ENCODE data around the gene C10orf105.

The C10orf105 gene

DNA sequence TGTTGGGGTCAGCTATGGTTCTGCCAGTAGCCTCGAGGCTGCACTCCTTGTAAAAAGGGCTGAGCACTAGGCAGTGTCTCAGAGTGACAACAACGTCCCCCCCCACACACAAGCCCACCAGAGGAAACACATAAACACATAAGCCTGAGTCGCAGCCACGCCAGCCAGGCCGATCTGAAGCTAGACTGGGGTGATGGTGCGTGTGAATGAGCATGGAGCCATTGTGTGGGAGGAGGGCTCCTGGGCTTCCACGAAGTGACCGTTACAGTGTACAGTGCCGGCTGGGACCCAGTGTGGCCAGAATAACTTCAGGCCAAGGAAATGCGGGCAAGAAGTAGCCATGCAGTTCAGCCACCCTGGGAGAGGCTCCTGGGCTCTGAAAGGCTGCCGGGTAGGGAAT is 3.7 kb upstream of the C10orf105 start:
- TF ChIP-seq GATA2 (IDR thresholded peaks at IDR 0.05; ENCODE audit: low read depth, low read length): no peak
- no peak for TF ChIP-seq GATA3 (IDR thresholded peaks at IDR 0.05; ENCODE audit: low read depth, low read length)

DNA sequence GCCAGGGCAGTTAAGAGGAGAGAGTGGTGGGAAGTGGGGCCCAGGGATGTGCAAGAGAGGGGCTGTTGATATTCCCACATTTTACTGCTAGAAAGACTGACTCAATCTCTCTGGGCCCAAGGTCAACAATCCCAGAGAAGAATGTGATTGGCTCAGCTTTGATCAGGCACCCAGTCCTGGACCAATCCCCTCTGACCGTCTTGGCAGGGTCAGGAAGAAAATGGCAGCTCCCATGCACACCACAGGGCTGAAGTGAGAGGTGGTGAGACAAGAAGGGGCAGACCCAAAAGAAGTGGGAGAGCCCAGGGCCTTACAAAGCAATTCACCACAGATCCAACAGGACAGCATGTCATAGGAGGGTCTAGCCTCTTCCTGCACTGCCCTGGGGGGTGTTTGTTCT is 3.3 kb upstream of the C10orf105 start:
- TF ChIP-seq GATA3 (IDR thresholded peaks at IDR 0.05; ENCODE audit: low read depth, low read length) (no peak), GATA2 (IDR thresholded peaks at IDR 0.05; ENCODE audit: low read depth, low read length) (no peak)

- TF ChIP-seq GATA2 (IDR thresholded peaks at IDR 0.05; ENCODE audit: low read depth, low read length): no peak
- TF ChIP-seq GATA3 (IDR thresholded peaks at IDR 0.05; ENCODE audit: low read depth, low read length): no peak
These were observed 1.7 kb upstream of the C10orf105 start for GRCh38 chr10:71721313-71721712.

- TF ChIP-seq GATA3 (IDR thresholded peaks at IDR 0.05; ENCODE audit: low read depth, low read length) (no peak), GATA2 (IDR thresholded peaks at IDR 0.05; ENCODE audit: low read depth, low read length) (no peak)
These were observed 710 bp upstream of the C10orf105 start for GRCh38 chr10:71720288-71720687.

DNA sequence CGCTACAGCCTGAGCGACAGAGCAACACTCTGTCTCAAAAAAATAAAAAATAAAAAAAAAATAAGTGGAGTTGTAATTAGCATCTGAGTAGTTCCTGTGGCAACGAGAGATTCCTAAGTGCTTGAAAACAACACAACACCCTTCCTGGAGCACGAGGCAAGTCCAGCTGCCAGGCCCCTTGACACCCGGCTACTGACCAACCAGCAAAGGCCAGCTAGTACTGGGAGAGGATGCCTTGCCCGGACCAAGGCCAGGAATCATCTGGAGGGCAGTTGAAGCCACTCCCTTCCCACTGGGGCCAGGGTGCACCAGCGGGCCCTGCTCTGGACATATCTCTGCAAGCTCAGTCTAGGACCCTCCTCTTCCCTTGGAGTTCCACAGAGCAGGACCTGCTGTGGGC is 536 bp downstream of the C10orf105 start:
- no peak for TF ChIP-seq GATA3 (IDR thresholded peaks at IDR 0.05; ENCODE audit: low read depth, low read length)
- TF ChIP-seq GATA2 (IDR thresholded peaks at IDR 0.05; ENCODE audit: low read depth, low read length): no peak

DNA sequence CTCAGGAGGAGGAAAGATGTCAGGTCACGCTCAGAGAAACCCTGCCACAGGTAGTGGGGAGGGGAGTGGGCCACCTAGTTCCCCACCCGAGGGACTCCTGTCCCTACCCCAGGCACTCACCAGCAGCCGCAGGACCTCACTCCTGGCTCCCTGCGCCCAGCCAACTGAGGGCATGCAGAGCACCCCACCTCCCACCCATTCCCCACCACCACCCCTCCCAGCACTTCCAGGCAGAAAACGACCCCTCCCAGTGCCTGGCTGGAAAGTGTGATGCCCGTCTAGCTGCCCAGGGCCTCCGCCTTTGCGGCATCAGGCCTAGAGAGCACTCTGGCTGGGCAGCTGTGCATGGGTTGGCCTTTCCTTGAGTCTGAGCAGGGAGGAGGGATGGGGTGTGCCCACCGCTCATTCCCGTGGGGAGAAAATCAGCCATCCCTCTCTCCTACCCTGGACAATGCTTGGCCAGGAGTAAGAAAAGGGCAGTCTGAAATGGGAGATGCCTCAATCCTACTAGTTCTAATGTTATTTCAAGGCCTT is 1.3 kb downstream of the C10orf105 start:
- TF ChIP-seq GATA2 (IDR thresholded peaks at IDR 0.05; ENCODE audit: low read depth, low read length) (no peak), GATA3 (IDR thresholded peaks at IDR 0.05; ENCODE audit: low read depth, low read length) (no peak)

DNA sequence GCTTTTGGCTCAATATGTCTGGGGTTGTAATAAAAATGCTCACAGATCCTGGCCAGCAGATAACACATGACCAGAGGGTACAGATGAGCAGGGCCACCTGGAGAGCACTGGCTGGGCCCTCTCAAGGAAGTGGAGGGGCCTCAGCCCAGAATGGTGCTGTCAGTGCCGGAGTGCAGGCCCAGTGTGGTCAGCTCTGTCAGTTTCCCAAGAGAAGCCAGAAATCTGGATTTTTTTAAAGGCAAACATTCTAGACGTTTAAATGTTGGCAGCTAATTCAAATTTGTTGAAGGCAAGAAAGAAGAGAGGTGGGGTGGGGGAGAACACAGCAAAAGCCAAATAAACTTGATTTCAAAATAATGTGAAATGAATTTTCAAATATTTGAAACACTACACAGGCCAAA is 2.0 kb downstream of the C10orf105 start:
- TF ChIP-seq GATA2 (IDR thresholded peaks at IDR 0.05; ENCODE audit: low read depth, low read length): peak; percentile 78
- no peak for TF ChIP-seq GATA3 (IDR thresholded peaks at IDR 0.05; ENCODE audit: low read depth, low read length)

- TF ChIP-seq GATA3 (IDR thresholded peaks at IDR 0.05; ENCODE audit: low read depth, low read length) (no peak), GATA2 (IDR thresholded peaks at IDR 0.05; ENCODE audit: low read depth, low read length) (no peak)
These were observed 2.5 kb downstream of the C10orf105 start for GRCh38 chr10:71717056-71717455.

GRCh38 chr10:71716426-71716825 is 3.2 kb downstream of the C10orf105 start:
- TF ChIP-seq GATA2 (IDR thresholded peaks at IDR 0.05; ENCODE audit: low read depth, low read length) (no peak), GATA3 (IDR thresholded peaks at IDR 0.05; ENCODE audit: low read depth, low read length) (no peak)

DNA sequence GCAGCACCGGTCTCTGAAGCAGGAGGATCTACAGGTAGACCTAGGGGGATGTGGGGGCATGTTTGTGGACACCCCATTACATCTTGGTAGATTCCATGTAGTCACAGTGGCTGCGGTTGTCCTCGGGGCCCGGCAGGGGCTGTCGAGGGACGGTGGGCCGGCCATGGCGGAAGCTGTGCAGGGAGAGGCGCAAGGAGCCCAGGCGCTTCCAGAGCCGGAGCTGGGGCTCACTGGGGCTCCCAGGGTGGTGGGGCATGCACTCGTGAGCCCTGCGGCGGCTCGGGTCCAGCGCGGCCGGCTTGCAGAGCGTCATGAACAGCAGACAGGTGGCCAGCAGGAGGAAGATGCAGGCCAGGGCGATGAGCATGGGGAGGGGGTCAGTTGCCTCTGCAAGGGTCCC is 3.7 kb downstream of the C10orf105 start:
- no peak for TF ChIP-seq GATA3 (IDR thresholded peaks at IDR 0.05; ENCODE audit: low read depth, low read length)
- TF ChIP-seq GATA2 (IDR thresholded peaks at IDR 0.05; ENCODE audit: low read depth, low read length): no peak

DNA sequence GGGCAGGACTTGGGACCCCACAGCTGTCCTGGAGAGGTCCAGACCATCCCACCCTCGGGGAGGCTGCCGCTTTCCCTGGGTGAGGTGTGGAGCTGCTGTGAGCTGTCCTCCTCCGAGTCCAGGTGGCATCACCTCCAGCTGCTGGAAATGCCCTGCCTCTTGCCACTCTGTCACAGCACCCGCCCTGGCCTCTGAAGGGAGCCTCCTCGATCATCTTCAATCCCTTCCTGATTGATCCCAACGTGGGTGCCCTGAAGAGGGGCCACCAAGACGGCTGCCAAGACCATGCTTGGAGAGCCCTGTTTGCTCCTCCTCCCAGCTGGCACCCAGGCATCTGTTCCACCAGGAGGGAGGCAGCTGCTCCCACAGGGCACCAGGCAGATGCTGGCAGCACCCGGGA is 4.6 kb downstream of the C10orf105 start:
- no peak for TF ChIP-seq GATA3 (IDR thresholded peaks at IDR 0.05; ENCODE audit: low read depth, low read length)
- TF ChIP-seq GATA2 (IDR thresholded peaks at IDR 0.05; ENCODE audit: low read depth, low read length): no peak

DNA sequence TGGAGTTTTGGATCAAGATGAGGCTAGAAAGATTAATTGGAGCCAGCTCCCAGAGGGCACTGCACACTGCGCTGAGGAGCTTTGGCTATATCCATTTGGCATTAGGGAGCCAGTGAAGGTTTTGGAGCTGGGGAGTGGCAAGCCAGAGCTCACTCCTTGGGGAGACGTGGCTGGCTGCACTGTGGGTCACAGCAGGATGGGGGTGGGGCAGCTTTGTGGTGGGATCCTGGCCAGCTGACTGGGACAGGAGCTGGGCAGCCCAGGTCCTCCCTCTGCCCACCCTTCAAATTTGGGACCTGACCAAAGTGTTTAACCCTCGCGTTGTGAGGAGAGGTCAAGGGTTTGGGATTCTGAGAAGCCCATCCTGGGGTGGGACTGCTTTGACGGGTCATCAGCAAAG is 5.0 kb downstream of the C10orf105 start:
- no peak for TF ChIP-seq GATA3 (IDR thresholded peaks at IDR 0.05; ENCODE audit: low read depth, low read length)
- TF ChIP-seq GATA2 (IDR thresholded peaks at IDR 0.05; ENCODE audit: low read depth, low read length): no peak

DNA sequence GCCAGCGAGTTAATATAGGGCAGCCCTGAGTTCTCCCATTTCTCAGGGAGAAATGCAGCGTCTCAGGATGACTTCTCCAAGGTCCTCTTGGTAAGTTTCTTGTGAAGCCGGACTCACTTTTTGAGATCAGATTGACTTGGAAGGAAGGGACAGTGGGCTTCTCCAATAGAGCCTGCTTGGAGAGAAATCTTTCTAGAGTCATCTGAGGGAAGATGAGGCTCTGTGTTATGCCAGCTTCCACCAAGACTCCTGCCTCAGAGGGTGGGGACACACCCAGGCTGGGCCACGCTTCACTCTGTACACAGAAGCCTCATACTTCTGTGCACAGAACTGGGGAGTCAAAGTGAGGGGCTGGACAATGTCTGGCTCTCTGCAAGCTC is 5.6 kb downstream of the C10orf105 start:
- no peak for TF ChIP-seq GATA2 (IDR thresholded peaks at IDR 0.05; ENCODE audit: low read depth, low read length)
- TF ChIP-seq GATA3 (IDR thresholded peaks at IDR 0.05; ENCODE audit: low read depth, low read length): no peak

DNA sequence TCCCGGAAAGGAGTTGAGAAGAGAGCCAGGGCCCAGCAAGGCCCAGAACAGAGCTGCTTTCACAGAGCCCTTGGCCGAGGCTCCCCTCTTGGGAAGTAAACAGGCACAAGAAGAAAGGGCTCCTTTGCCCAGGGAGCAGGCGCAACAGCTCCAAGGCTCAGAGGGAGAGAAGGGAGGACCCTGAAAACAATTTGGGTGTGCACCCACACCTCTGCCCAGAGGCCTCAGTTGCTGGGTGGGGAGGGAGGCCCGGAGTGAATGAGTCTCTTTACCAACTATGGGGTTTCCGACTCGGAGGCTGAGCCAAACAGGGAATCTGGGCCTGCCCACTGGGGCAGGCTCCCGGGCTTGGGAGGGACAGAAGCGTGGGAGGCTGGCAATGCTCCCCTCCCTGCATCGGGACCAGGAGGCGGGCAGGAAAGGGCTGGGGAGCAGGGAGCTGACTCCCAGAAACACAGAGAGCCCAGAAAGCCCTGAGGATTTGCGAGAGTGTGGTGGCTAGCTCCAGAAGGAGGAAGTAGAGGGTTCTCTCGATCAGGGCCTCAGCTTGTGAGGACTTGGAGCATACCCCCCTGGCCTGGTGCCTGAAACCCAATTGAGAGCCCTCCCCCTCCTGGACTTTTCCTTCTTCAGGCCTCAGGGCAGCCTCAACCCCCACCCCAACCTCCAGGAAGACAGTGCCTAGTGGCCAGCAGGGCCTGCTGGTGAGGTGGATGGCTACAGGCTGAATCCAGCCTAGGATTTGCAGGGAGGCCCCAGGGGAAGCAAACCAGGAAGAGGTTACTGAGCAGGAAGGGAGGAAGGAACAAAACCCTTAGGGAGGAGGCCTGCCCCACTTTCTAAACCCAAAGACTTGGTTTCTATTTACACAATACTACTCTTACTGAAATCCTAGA is 6.2 kb downstream of the C10orf105 start:
- TF ChIP-seq GATA2 (IDR thresholded peaks at IDR 0.05; ENCODE audit: low read depth, low read length) (no peak), GATA3 (IDR thresholded peaks at IDR 0.05; ENCODE audit: low read depth, low read length) (no peak)

- TF ChIP-seq GATA2 (IDR thresholded peaks at IDR 0.05; ENCODE audit: low read depth, low read length) (no peak), GATA3 (IDR thresholded peaks at IDR 0.05; ENCODE audit: low read depth, low read length) (no peak)
These were observed 6.9 kb downstream of the C10orf105 start for GRCh38 chr10:71712572-71713134.
